ENCODE measurements around the gene MOGAT2.

GRCh38 chr11:75768909-75769771 lies 51.5 kb downstream of the MOGAT2 start:
- TF ChIP-seq EZH2phosphoT487 (IDR thresholded peaks at IDR 0.05) = peak; percentile 40
- TF ChIP-seq, protein P1, sequence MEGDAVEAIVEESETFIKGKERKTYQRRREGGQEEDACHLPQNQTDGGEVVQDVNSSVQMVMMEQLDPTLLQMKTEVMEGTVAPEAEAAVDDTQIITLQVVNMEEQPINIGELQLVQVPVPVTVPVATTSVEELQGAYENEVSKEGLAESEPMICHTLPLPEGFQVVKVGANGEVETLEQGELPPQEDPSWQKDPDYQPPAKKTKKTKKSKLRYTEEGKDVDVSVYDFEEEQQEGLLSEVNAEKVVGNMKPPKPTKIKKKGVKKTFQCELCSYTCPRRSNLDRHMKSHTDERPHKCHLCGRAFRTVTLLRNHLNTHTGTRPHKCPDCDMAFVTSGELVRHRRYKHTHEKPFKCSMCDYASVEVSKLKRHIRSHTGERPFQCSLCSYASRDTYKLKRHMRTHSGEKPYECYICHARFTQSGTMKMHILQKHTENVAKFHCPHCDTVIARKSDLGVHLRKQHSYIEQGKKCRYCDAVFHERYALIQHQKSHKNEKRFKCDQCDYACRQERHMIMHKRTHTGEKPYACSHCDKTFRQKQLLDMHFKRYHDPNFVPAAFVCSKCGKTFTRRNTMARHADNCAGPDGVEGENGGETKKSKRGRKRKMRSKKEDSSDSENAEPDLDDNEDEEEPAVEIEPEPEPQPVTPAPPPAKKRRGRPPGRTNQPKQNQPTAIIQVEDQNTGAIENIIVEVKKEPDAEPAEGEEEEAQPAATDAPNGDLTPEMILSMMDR (IDR thresholded peaks at IDR 0.05) = no peak
